Tracheal epithelial cell (primary cell): ENCODE results near the gene OR4Q2. TPM values are rescaled to one million over a fixed set of nuclear protein-coding genes. Genes with fewer than 3 reads are reported as not detected.

Experiments
- total RNA-seq: library from RNA; depleted of rRNA; stranded (reverse); fragments of >200 nt; gene quantifications from 2 replicates; pipeline ENCODE4 v1.2.1, GENCODE V29; 2014

Gene OR4Q2
- not detected in 2 replicates for total RNA-seq

DNA sequence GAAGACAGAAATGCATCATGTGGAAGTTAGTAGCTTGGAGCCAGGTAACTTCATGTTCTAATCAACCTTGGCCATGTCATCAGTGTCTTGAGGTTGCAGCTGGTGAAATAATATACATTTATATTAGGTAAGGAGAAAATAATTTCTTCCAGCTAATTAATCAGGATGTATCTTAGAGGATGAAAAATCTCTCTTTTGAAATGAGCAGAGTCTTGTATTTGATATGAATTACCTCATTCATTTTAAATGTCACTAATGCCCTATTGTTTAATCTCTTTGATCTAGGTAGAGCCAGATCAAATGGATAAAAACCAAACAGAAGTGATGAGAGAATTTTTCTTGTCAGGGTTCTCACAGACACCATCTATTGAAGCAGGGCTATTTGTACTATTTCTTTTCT lies at the start of gene OR4Q2:
OR4Q2 (plus strand) TSS at position 301 of the 400 bp plus-strand sequence.

DNA sequence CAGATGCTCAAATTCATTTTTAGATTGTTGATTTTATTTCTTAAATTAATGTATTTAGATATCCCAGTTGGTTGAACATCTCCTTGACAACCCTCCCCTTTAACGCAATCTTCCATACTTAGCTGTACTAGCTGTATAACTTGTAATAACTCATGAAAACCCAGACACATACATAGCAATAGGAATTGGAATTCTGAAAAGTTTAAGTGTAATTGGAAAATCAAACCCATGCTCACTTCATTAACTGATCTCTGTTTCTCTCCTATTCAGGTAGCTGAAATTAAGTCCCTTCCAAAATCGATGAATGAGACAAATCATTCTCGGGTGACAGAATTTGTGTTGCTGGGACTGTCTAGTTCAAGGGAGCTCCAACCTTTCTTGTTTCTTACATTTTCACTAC lies 26.7 kb upstream of the OR4Q2 start, which contains the start of gene OR4K15:
OR4K15 (plus strand) TSS at position 301 of the 400 bp plus-strand sequence; CDS start at position 301, 0 bp downstream.

DNA sequence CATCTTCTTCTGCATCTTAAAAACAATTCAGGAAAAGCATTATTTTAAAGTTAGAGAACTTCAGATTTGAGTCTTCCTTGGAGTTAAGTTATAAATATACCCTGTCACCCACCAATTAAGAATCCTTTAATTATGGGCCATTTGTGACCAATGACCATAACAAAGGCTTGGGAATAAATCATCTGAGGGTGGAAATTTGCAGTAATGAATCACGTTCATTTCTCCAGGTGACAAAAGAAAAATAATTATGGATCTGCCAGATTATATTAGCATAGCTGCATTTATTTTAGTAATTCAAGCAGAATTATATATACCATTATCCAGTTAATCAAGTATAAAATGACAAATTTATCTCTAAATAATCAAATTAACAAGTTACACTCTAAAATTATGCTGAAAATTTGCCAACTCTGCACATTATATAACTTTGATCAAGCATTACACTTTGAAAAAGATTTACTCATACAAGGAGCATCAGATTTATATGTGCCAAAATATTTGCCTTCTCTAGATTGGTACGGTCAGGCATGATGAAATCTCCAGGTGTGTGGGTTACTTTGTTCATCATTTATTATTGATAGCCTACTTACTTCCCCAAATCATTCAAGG lies 17.4 kb downstream of the OR4Q2 start, which contains the start of gene OR4K14:
OR4K14 (minus strand) TSS at position 51 of the 609 bp plus-strand sequence. CDS start 4,114 bp downstream, outside the sequence.

DNA sequence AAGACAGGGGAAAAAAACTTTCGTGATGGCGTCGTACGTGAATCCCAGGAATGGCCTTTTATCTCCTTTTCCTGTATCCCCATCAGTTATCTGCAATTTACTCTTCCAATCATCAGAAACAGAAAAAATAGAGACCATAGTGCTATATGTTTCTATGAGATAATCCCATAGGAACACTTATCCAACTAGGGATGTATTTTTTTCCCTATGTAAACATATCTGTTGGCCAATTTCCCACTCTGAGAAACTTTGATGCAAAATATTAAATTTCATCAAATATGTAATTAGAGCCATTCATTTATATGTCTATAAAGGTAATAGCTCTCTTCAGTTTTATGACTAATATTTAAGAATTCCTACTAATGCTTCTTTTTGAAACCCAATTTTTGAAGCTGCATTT lies 34.0 kb downstream of the OR4Q2 start, which contains the start of gene OR4K13:
OR4K13 (minus strand) TSS at position 101 of the 400 bp plus-strand sequence. CDS start 1,280 bp downstream, outside the sequence.

Other genes with a start within 250 kb of the OR4Q2 start
- gene OR4M1, start 228.7 kb upstream of the OR4Q2 start, total RNA-seq = not detected in 2 replicates
- not detected in 2 replicates for gene OR4N2, start 198.4 kb upstream of the OR4Q2 start, total RNA-seq
- not detected in 2 replicates for gene OR4K2, start 127.0 kb upstream of the OR4Q2 start, total RNA-seq
- not detected in 2 replicates for gene OR4K5, start 81.6 kb upstream of the OR4Q2 start, total RNA-seq
- gene OR4K1, start 71.2 kb upstream of the OR4Q2 start, total RNA-seq = not detected in 2 replicates
- not detected in 2 replicates for gene OR4K15, start 26.6 kb upstream of the OR4Q2 start, total RNA-seq
- not detected in 2 replicates for gene OR4K14, start 17.1 kb downstream of the OR4Q2 start, total RNA-seq
- gene OR4K13, start 33.9 kb downstream of the OR4Q2 start, total RNA-seq = not detected in 2 replicates
- gene OR4L1, start 57.9 kb downstream of the OR4Q2 start, total RNA-seq = not detected in 2 replicates
- not detected in 2 replicates for gene OR4K17, start 108.6 kb downstream of the OR4Q2 start, total RNA-seq
- gene OR4N5, start 136.7 kb downstream of the OR4Q2 start, total RNA-seq = not detected in 2 replicates
- not detected in 2 replicates for gene OR11G2, start 188.7 kb downstream of the OR4Q2 start, total RNA-seq
- not detected in 2 replicates for gene OR11H6, start 221.5 kb downstream of the OR4Q2 start, total RNA-seq
- not detected in 2 replicates for gene OR11H7, start 226.8 kb downstream of the OR4Q2 start, total RNA-seq
- gene OR11H4, start 237.1 kb downstream of the OR4Q2 start, total RNA-seq = under 0.01 TPM in 1 of 2 replicates, not detected in the other